K562 (cell line): ENCODE data around the gene OR2B2. TPM values are rescaled to one million over a fixed set of nuclear protein-coding genes. Genes with fewer than 3 reads are reported as not detected.

Experiments used
- ATAC-seq: fragments of 200-7000 bp; cut with Tn5 transposase; 3 replicates; pipeline ENCODE4 v1.9.1; 2020; ENCODE audit warnings: moderate library complexity
- BruUV-seq: library from RNA; stranded (reverse); fragments of 400-500 nt; replicated peaks from 2 replicates; lab custom pipeline; 2021; lab: Mats Ljungman, UMichigan
- CTCF ChIA-PET: fragments of 300-600 bp; formaldehyde crosslinking; extraction: SDS; loops from one replicate; lab custom pipeline; 2021; ENCODE audit warnings: low intra/inter-chr PET ratio; lab: Yijun Ruan, JAX
- POLR2A ChIA-PET: fragments of 300-600, 350-650 bp; sonication (Branson Sonifier 250); formaldehyde crosslinking; extraction: SDS; loops from one replicate; lab custom pipeline; 2021; ENCODE audit warnings: antibody characterized with exemption, inconsistent platforms; lab: Yijun Ruan, JAX
- DNase-seq, 4 experiments: peaks; one replicate each; pipeline versions ENCODE4 v3.0.0 to v3.0.0-alpha.2; 2011 to 2018; ENCODE audit warnings: low spot score in 3 of 4, mixed read lengths in 3 of 4; ENCODE audit errors: extremely low read depth in 1 of 4
- FAIRE-seq: peaks from 2 replicates; lab custom pipeline; 2011; peaks lifted over from hg19 to GRCh38; lab: Jason Lieb, UNC
- H2AFZ ChIP-seq: 2 replicates; pipeline ENCODE4 v1.6.0; 2011; ENCODE audit warnings: low read depth, low read length, control low read depth, inconsistent platforms
- H3K27ac ChIP-seq: fragments of 200-600 bp; 3 replicates; pipeline ENCODE4 v1.8.0; 2011; ENCODE audit warnings: low read depth, mild to moderate bottlenecking, control low read depth, inconsistent platforms, low read length, moderate library complexity, mixed read lengths; ENCODE audit errors: extremely low read depth
- H3K27me3 ChIP-seq, 2 experiments: fragments of 300-600 bp in 1 of 2; 2 replicates in 1 of 2; 3 replicates in 1 of 2; pipeline versions ENCODE4 v1.6.0 to v1.8.0; 2011; ENCODE audit warnings: inconsistent platforms in 2 of 2, low read length in 2 of 2, mild to moderate bottlenecking in 1 of 2, mixed read lengths in 1 of 2, moderate library complexity in 1 of 2; ENCODE audit not compliant: control insufficient read depth in 2 of 2, insufficient read depth in 2 of 2
- H3K36me3 ChIP-seq: fragments of 300-600 bp; 3 replicates; pipeline ENCODE4 v1.8.0; 2011; ENCODE audit warnings: mild to moderate bottlenecking, low read length, inconsistent platforms; ENCODE audit not compliant: control insufficient read depth, insufficient read depth
- H3K4me1 ChIP-seq, 2 experiments: fragments of 200-600 bp in 1 of 2; replicated peaks in 1 of 2; 2 replicates in 1 of 2; 3 replicates in 1 of 2; pipeline versions ENCODE4 v1.5.1 to v1.8.0; 2011; ENCODE audit warnings: inconsistent platforms in 2 of 2, low read length in 2 of 2, mild to moderate bottlenecking in 1 of 2, mixed read lengths in 1 of 2, moderate library complexity in 1 of 2; ENCODE audit not compliant: control insufficient read depth in 2 of 2, insufficient read depth in 2 of 2
- H3K4me2 ChIP-seq: 2 replicates; pipeline ENCODE4 v1.6.1; 2011; ENCODE audit warnings: low read length, control low read depth, inconsistent platforms, mixed read lengths; ENCODE audit not compliant: insufficient read depth
- H3K4me3 ChIP-seq: fragments of 200-600 bp; sonication (generic), shearing (Covaris generic); 2 replicates; pipeline ENCODE4 v1.5.1; 2016; ENCODE audit warnings: control low read depth, inconsistent platforms
- H3K79me2 ChIP-seq: fragments of 200-600 bp; 3 replicates; pipeline ENCODE4 v1.8.0; 2011; ENCODE audit warnings: low read length, inconsistent platforms; ENCODE audit not compliant: control insufficient read depth, insufficient read depth
- H3K9ac ChIP-seq, 2 experiments: 2 replicates each; pipeline versions ENCODE4 v1.6.0 to v1.6.1; 2011; ENCODE audit warnings: low read depth in 2 of 2, low read length in 2 of 2, control low read depth in 1 of 2, inconsistent platforms in 1 of 2, mild to moderate bottlenecking in 1 of 2, mixed read lengths in 1 of 2; ENCODE audit not compliant: insufficient read depth in 1 of 2
- H3K9me1 ChIP-seq: one replicate; pipeline ENCODE4 v1.6.0; 2011; ENCODE audit warnings: inconsistent platforms, mild to moderate bottlenecking, low read length, moderate library complexity; ENCODE audit not compliant: control insufficient read depth, insufficient read depth
- H3K9me3 ChIP-seq: replicated peaks from 2 replicates; pipeline ENCODE4 v1.5.1; 2011; ENCODE audit warnings: low read depth, low read length, inconsistent platforms; ENCODE audit not compliant: control insufficient read depth, insufficient read depth
- H4K20me1 ChIP-seq: replicated peaks from 2 replicates; pipeline ENCODE4 v1.6.1; 2011; ENCODE audit warnings: low read length, inconsistent platforms, mixed read lengths; ENCODE audit not compliant: control insufficient read depth, insufficient read depth
- ADNP ChIP-seq: fragments of 200-800 bp; sonication (Bioruptor generic); IDR thresholded peaks from 2 replicates; pipeline ENCODE4 v1.6.1; 2016; ENCODE audit warnings: missing genetic modification characterization, missing compliant biosample characterization
- CBX5 ChIP-seq: IDR thresholded peaks from 2 replicates; pipeline ENCODE4 v1.6.1; 2014; ENCODE audit warnings: low read depth, borderline replicate concordance
- LEF1 ChIP-seq: fragments of 450-650 bp; IDR thresholded peaks from 2 replicates; pipeline ENCODE4 v1.6.1; 2016; ENCODE audit warnings: mild to moderate bottlenecking
- NELFE ChIP-seq: IDR thresholded peaks from 2 replicates; pipeline ENCODE4 v1.6.1; 2011; ENCODE audit warnings: mild to moderate bottlenecking; ENCODE audit not compliant: insufficient read depth, insufficient read length
- NFXL1 ChIP-seq: fragments of 450-650 bp; formaldehyde crosslinking; IDR thresholded peaks from 2 replicates; pipeline ENCODE4 v1.4.0; 2021; ENCODE audit warnings: mild to moderate bottlenecking
- SNAPC5 ChIP-seq: fragments of 250-450 bp; sonication (Bioruptor Pico); IDR thresholded peaks from 2 replicates; pipeline ENCODE4 v1.8.0; 2021; ENCODE audit warnings: moderate library complexity, mild to moderate bottlenecking, inconsistent platforms
- SREBF1 ChIP-seq: fragments of 150-350 bp; IDR thresholded peaks from 2 replicates; pipeline ENCODE4 v1.6.1; 2014; ENCODE audit warnings: antibody characterized with exemption, low read depth, low read length, borderline replicate concordance
- U2AF2 ChIP-seq: fragments of 200-400 bp; formaldehyde crosslinking; optimal IDR thresholded peaks from 2 replicates; pipeline ENCODE3; 2017; ENCODE audit warnings: low read depth, mild to moderate bottlenecking, low read length
- ZBTB9 ChIP-seq: fragments of 450-650 bp; formaldehyde crosslinking; IDR thresholded peaks from 2 replicates; pipeline ENCODE4 v1.4.0; 2020; ENCODE audit warnings: mild to moderate bottlenecking, moderate library complexity
- ZNF3 ChIP-seq: fragments of 250-450 bp; sonication (Bioruptor Pico); IDR thresholded peaks from 2 replicates; pipeline ENCODE4 v1.5.0; 2021; ENCODE audit warnings: mild to moderate bottlenecking, moderate library complexity
- ZNF512 ChIP-seq: IDR thresholded peaks from 2 replicates; pipeline ENCODE4 v1.6.1; 2016; ENCODE audit warnings: missing genetic modification characterization, missing compliant biosample characterization
- ZZZ3 ChIP-seq: fragments of 450-650 bp; IDR thresholded peaks from 2 replicates; pipeline ENCODE4 v1.6.1; 2016; ENCODE audit warnings: antibody characterized with exemption, mild to moderate bottlenecking, moderate library complexity
- WGBS: fragments of 100-300 bp; shearing (Covaris generic); methylation state at CpG from one replicate; pipeline ENCODE4 v1.1.6; 2016; ENCODE audit warnings: low coverage, mixed read lengths; ENCODE audit not compliant: insufficient coverage; ENCODE audit errors: missing lambda C conversion rate; 5-methylcytosine and 5-hydroxymethylcytosine counted together
- in situ Hi-C: fragments of 300-500 bp; cut with MboI; formaldehyde crosslinking; loops from 4 replicates; pipeline ENCODE4 v1.15.0; 2018; ENCODE audit warnings: inconsistent platforms, mixed read lengths
- intact Hi-C: fragments of 100-400 bp; cut with micrococcal nuclease; formaldehyde crosslinking; loops from 2 replicates; pipeline ENCODE4 v1.14.2; 2022
- polyA plus RNA-seq, 8 experiments: library from polyadenylated mRNA; depleted of rRNA in 4 of 8; stranded (reverse) in 5 of 8; unstranded in 3 of 8; fragments of >200 nt; fragmentation: Nextera tagmentation in 2 of 8; fragmentation: Illumina TruSeq in 1 of 8; extraction: Ambion mirVana in 2 of 8; extraction: Trizol in 1 of 8; gene quantifications; 2 replicates each; pipeline versions ENCODE4 v1.2.1 to v1.2.3, GENCODE V29; 2011 to 2014; ENCODE audit warnings: inconsistent platforms in 1 of 8, missing spikeins in 1 of 8
- total RNA-seq, 7 experiments: library from RNA; depleted of rRNA in 6 of 7; stranded (reverse); fragments of >200 nt in 6 of 7; fragmentation: Illumina TruSeq in 2 of 7; extraction: Trizol in 2 of 7; gene quantifications; 2 replicates each; pipeline versions ENCODE4 v1.2.1 to v1.2.3, GENCODE V29; 2011 to 2021; ENCODE audit warnings: low replicate concordance in 1 of 7
- TF ChIP-seq, protein P1 (sequence below): sonication (generic); formaldehyde crosslinking; IDR thresholded peaks from 2 replicates; pipeline ENCODE4 v1.8.1; 2023; ENCODE audit warnings: mild to moderate bottlenecking, missing genetic modification reagents
- TF ChIP-seq, protein P2 (sequence below), 2 experiments: IDR thresholded peaks in 1 of 2; conservative IDR thresholded peaks in 1 of 2; 2 replicates each; pipeline ENCODE4 v1.6.1; 2016; ENCODE audit warnings: low read depth in 2 of 2, mild to moderate bottlenecking in 1 of 2, missing compliant biosample characterization in 1 of 2, missing genetic modification characterization in 1 of 2, moderate library complexity in 1 of 2

OR2B2 gene
- total and polyA plus RNA-seq, 9 of the 15 experiments (the other 6 are each of a cell fraction or from before 2014, with no cell fraction given) = 0.24 TPM; not detected in 8

DNA sequence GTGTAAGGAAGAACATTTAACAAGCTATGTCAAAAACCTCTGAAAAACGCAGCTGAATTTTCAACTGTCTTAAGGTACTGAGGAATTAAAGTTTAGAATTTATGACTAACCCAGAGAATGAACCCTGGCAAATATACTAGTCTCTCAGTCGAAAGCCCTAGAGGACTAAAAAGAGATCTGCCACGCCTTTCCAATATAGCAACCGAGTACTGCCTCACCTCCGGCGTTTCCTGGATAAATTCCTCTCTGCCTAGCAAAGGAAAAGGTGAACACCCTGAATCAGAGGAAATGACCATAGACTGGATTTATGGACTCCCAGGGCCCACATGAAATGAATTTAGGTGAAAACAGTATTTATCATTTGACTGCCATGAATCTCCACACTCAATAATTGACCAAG is 12.0 kb upstream of the OR2B2 start:
- H3K9me3 ChIP-seq = 0 out of 2 replicates have a peak, but pooled peaks cover 4% of the 10 kb centered on the region
- intact Hi-C loops = no loop called here
- peaks cover 59% of the 10 kb centered on the region for H3K79me2 ChIP-seq
- ChIA-PET CTCF (no interaction called here), POLR2A (interaction anchor here (0.5 to 1.9 kb wide), 11 partner anchors 9 to 307 kb away, joined by 3 to 8 read pairs (median 4); a partner anchor contains a TSS)
- no peak for DNase-seq
- H3K4me2 ChIP-seq = no peak overlapping the region
- BruUV-seq = TSS peak; percentile 21
- no peak overlapping the region for H2AFZ ChIP-seq
- no peaks in the 10 kb centered on the region for H3K9me1 ChIP-seq
- no peaks in the 10 kb centered on the region for H3K4me1 ChIP-seq
- no peak for ATAC-seq
- no peak overlapping the region for H3K27ac ChIP-seq
- FAIRE-seq = no peak
- H3K36me3 ChIP-seq = peaks cover 63% of the 10 kb centered on the region
- H3K9ac ChIP-seq = no peak overlapping the region
- H3K4me3 ChIP-seq = no peak overlapping the region
- WGBS = 83% methylated on average over 6 of the region's 6 CpGs
- no peaks in the 10 kb centered on the region for H3K27me3 ChIP-seq
- in situ Hi-C loops = no loop called here
- H4K20me1 ChIP-seq = no peaks in the 10 kb centered on the region
- TF ChIP-seq CBX5 = no peak
- TF ChIP-seq, protein P1, sequence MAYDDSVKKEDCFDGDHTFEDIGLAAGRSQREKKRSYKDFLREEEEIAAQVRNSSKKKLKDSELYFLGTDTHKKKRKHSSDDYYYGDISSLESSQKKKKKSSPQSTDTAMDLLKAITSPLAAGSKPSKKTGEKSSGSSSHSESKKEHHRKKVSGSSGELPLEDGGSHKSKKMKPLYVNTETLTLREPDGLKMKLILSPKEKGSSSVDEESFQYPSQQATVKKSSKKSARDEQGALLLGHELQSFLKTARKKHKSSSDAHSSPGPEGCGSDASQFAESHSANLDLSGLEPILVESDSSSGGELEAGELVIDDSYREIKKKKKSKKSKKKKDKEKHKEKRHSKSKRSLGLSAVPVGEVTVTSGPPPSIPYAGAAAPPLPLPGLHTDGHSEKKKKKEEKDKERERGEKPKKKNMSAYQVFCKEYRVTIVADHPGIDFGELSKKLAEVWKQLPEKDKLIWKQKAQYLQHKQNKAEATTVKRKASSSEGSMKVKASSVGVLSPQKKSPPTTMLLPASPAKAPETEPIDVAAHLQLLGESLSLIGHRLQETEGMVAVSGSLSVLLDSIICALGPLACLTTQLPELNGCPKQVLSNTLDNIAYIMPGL (CRISPR knock-in tag) = no peak
- no peak for TF ChIP-seq SREBF1
- TF ChIP-seq, protein P2, sequence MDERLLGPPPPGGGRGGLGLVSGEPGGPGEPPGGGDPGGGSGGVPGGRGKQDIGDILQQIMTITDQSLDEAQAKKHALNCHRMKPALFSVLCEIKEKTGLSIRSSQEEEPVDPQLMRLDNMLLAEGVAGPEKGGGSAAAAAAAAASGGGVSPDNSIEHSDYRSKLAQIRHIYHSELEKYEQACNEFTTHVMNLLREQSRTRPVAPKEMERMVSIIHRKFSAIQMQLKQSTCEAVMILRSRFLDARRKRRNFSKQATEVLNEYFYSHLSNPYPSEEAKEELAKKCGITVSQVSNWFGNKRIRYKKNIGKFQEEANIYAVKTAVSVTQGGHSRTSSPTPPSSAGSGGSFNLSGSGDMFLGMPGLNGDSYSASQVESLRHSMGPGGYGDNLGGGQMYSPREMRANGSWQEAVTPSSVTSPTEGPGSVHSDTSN (CRISPR knock-in tag; IDR thresholded peaks at IDR 0.05; ENCODE audit: low read depth) = no peak
- TF ChIP-seq, protein P2 (tag; conservative IDR thresholded peaks at IDR 0.05; ENCODE audit: low read depth) = no peak
- TF ChIP-seq ADNP (tag) = no peak
- TF ChIP-seq LEF1 = no peak
- no peak for TF ChIP-seq U2AF2
- no peak for TF ChIP-seq ZZZ3
- no peak for TF ChIP-seq ZBTB9 (CRISPR knock-in tag)
- TF ChIP-seq NFXL1 = no peak
- TF ChIP-seq NELFE = no peak
- TF ChIP-seq ZNF512 (tag) = no peak
- no peak for TF ChIP-seq ZNF3
- no peak for TF ChIP-seq SNAPC5 (CRISPR knock-in tag)
